GM12891 (cell line): Measurements from ENCODE around the gene PRKCSH.

Experiments used
- PAX5 ChIP-seq: IDR thresholded peaks from 2 replicates; pipeline ENCODE4 v1.6.1; 2011; ENCODE audit warnings: low read length, moderate library complexity, mild to moderate bottlenecking; ENCODE audit not compliant: insufficient read depth, severe bottlenecking
- POLR2A ChIP-seq: IDR thresholded peaks from 2 replicates; pipeline ENCODE4 v1.6.1; 2011; ENCODE audit warnings: low read depth, low read length, control low read depth
- POLR2AphosphoS5 ChIP-seq: IDR thresholded peaks from 2 replicates; pipeline ENCODE4 v1.6.1; 2011; ENCODE audit warnings: low read depth, low read length, control low read depth
- POU2F2 ChIP-seq: IDR thresholded peaks from 2 replicates; pipeline ENCODE4 v1.6.1; 2011; ENCODE audit warnings: low read depth, mild to moderate bottlenecking, control low read depth, low read length, moderate library complexity
- SPI1 ChIP-seq: IDR thresholded peaks from 2 replicates; pipeline ENCODE4 v1.6.1; 2011; ENCODE audit warnings: low read depth, low read length, control low read depth
- TAF1 ChIP-seq: IDR thresholded peaks from 2 replicates; pipeline ENCODE4 v1.6.1; 2011; ENCODE audit warnings: low read depth, low read length, control low read depth

DNA sequence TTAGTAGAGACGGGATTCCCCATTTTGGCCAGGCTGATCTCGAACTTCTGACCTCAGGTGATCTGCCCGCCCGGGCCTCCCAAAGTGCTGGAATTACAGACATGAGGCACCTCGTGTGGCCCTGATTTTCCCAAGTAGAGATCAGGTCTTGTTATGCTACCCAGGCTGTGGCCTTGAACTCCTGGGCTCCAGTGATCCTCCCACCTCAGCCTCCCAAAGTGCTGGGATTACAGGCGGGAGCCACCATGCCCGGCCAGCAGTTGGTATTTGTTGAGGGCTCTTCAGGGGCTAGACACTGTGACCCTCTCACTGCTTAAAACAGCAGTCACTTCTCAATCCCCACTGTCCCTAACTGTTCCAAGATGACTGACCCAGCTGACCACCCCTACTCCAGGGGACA lies 53.9 kb downstream of the PRKCSH start:
- TF ChIP-seq POLR2AphosphoS5 (no peak), POLR2A (no peak), SPI1 (no peak), POU2F2 (no peak), TAF1 (no peak), PAX5 (no peak)
